Hematopoietic multipotent progenitor cell treated with erythropoietin and hydrocortisone succinate and interleukin-3 and kit ligand, for 15 days (in vitro differentiated cells): ENCODE results near the gene NABP2.

Source experiments
- DNase-seq: peaks from one replicate; pipeline ENCODE4 v3.0.0-alpha.2; 2015; ENCODE audit warnings: low spot score

NABP2 gene

DNA sequence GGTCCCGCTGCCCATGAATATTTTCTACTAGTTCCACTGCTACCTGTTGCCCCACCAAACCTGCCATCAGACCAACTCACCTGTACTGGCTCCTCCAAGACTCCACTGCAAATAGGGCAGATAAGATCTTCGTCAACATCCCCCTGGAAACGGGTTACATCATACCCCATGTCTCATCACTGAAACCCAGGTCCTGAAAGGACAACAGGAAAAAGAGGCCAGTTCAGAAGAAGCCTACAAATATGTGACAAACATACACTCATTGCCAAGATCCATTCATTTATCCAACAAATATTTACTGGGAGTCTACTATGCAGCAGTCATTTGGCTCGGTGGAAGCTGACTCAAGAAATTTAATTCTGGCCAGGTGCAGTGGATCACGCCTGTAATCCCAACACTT, 10.3 kb upstream of the NABP2 start:
- no peak for DNase-seq

DNA sequence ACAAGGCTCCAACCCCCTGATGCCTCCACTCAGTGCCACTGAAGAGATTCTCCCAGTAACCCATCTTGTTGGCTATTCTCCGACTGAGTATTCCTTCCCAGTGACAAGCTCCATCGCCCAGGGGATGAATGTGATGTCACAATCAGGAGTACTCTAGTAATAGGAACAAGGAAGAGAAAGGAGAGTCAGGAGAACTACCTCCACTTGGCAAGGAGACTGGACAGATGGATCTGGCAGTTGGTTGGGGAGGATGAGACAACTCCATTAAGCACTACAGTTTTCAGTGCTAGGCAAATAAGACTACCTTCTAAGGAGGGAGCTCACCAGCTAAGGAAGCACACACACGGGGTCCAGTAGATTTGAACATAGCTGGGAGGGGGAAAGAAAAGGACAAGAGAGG, 7.7 kb upstream of the NABP2 start:
- DNase-seq: no peak

DNA sequence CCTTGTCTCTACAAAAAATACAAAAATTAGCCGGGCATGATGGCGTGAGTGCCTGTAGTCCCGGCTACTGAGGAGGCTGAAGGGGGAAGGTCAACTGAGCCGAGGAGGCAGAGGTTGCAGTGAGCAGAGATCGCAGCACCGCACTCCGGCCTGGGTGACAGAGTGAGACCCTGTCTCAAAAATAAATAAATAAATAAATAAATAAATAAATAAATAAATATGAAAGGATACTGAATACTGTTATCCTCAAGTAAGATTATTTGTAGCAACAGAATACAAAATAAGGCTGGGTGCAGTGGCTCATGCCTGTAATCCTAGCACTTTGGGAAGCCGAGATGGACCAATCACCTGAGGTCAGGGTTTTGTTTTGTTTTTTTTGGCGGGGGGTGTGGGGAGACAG, 4.3 kb upstream of the NABP2 start:
- no peak for DNase-seq

DNA sequence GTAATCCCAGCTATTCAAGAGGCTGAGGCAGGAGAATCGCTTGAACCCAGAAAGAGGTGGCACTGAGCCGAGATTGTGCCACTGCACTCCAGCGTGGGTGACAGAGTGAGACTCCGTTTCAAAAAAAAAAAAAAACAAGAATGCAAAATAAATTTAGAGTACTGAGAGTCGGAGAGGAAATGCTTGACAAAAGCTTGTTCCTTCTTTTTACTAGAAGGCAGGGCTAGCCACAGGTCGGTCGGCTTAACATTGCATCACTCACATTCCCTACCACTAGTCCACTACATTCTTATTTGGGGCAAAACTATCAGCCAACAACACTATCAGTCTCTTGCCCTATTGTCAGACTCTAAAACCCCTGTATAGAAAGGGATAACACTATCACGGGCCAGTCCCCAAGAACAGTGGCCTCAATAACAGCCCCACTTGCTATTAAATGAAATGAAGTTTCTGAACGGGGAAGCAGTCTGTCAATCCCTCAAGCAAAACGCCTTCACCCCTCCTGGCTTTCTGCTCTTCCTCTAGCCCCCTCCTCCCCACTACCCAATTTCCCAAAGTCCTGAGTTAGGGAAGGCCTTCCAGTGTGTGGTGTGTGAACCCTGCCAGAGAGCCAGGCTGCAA, 3.4 kb upstream of the NABP2 start:
- DNase-seq: peak; percentile 21

DNA sequence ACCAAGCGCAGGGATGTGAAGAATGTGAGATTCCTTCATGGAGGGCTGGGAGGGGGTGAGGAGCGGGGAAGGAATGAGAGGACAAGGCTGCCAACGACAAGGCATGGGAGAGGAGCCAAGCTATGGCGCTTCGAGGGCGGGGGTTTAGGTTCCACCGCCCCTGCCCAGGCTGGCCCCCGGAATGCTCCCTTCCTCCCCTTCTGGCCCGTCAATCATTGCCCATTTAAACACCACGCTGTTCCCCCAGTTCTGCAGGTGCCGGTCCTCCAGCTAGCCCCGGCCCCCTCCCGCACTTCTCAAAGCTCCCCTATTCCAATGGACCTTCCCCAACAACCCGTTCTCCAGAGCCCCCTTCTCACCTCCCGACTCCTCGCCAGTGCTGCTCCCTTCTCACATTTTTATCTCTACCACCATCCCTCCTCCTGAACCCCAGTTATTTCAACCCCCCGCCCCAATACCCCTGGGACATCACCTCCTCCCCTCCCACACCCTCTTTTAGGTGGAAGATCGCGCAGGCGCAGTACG, 2.8 kb upstream of the NABP2 start:
- DNase-seq: peak; percentile 21

DNA sequence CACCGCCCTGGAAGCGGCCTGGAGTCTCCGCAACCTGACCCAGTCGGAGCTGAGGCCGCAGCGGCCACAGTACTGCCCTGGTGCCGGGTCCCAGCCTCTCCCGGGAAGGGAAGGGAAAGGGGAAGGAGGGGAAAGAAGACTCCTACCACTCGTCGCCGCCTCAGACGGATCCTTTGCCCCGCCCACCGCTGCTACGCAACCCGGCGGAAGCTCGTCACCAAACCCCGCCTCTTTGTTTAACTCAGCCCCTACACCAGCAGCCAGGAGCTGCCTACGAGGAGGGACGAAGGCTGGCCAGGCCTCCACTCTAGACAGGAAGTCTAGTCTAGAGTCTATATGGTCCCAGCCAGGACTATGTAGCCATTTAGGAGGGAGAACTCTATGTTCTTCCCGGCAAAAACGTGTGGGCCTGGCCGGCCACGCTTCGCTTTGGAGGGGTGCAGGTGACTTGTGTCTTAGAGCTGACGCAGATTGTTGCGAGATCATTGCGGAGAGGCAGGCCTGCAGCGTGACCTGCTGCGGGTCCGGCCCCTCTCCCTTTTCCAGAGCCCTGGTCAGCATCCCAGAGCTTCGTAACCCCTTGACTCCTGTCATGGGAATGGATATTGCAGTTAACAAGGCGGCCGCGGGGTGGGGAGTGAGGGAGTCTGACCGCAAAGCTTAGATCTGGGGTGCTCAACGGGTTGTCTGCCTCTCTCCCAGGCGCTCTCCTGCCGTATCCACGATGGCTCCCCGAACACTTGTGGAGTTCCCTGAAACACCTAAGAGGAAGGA, 2.2 kb upstream of the NABP2 start, which contains the start of gene RNF41:
Gene RNF41 (minus strand): TSS at position 166 of the 774 bp plus-strand sequence. CDS start 7,875 bp downstream, outside the sequence.
- peak; percentile 96 for DNase-seq

DNA sequence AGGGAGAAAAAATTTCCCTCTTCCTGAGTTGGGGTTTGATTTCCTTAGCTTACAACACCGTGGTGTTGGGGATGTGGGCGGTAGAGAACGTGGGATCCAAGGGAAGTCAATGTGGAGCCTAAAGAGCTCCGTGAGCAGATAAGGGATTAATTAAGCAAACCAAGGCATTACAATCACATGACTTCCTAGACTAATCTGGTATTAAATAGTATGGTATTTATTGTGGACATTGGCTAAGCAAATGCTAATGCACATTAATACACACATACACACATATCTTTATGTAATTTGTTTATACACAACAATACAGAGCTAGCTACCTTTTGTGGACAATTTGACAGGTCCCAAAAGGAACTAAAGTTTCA, 1.6 kb upstream of the NABP2 start:
- DNase-seq: no peak

DNA sequence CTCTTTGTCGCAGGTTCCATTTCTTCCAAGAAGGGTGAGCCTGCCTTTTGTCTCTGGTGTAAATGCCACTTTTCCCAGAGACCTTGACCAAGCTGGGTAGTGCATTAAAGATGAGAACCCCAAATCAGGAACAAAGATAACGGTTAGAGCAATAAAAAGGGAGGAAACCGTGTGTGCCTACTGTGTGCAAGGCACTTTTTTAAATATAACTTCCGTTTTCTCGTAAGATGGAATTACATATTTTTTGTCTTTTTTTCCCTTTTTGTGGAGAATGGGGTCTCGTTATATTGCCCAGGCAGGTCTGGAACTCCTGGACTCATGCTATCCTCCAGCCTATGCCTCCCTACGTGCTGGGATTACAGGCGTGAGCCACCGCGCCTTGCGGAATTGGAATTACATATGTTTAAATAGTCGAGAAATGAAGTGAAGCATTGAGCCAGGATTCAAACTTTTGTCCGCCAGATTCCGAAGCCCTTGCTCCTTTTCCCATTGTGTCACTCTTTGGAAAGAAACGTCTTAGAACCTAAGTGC, 506 bp upstream of the NABP2 start:
- no peak for DNase-seq

DNA sequence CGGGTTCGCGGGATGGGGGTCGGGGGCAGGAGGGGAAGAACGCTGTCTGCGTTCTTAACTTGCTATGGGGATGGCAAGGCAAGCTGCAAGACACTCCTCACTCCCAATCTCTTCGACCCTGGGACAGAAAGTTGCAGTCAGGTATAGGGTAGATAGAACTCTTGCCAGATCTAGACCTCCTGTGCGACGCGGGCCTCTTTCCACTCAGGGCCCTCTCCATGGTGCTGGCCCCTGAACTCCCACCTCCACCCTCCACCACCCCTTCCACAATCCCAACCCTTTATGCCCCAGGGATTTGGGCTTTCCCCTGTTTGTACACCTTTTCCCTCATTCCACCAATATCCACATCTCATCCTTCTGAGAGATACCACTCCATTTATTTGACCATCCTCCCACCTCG, 812 bp downstream of the NABP2 start:
- no peak for DNase-seq

DNA sequence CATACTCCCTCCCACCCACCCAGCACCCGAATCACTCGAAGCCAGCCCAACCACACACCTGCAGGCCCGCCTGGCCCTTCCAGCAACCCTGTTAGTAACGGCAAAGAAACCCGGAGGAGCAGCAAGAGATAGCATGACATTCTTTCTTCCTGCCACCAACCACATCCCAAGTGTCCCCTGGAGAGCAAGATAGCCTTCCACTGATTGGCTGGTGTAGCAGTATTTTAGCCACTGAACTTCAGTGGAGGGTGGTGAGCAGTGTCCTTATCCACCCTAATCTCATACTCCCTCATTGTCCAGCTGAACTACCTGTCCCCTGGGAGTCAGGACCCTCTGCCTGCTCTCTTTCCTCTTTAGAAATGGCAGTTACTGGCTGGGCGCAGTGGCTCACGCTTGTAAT, 4.9 kb downstream of the NABP2 start:
- no peak for DNase-seq

DNA sequence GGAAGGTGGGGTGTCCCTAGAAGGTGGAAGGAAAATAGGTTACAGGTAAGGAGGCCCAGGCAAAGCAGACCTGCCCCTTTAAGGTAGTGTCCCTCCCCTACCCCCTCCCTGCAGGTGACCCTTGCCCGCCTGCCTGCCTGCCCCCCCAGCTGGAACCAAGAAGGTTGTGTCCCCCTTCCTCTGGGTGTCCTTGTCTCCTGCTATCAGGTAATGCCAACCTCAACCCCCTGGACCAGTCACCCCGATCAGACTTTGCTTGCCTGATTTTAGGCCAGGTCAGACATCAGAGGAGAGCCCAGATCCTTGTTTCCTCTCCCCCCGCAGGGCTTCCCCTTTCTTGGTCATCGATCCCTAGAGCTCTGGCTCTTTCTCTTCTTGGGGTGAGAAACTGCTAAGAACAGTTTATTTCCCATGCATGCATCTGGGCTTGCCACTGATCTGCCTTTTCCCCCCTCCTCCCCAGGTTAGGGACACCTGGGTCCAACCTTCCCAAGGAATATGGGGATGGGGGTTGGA, 5.8 kb downstream of the NABP2 start, which contains the start of gene SLC39A5:
Gene SLC39A5 (plus strand): TSS at position 136 of the 516 bp plus-strand sequence. CDS start 1,224 bp downstream, outside the sequence.
- no peak for DNase-seq

DNA sequence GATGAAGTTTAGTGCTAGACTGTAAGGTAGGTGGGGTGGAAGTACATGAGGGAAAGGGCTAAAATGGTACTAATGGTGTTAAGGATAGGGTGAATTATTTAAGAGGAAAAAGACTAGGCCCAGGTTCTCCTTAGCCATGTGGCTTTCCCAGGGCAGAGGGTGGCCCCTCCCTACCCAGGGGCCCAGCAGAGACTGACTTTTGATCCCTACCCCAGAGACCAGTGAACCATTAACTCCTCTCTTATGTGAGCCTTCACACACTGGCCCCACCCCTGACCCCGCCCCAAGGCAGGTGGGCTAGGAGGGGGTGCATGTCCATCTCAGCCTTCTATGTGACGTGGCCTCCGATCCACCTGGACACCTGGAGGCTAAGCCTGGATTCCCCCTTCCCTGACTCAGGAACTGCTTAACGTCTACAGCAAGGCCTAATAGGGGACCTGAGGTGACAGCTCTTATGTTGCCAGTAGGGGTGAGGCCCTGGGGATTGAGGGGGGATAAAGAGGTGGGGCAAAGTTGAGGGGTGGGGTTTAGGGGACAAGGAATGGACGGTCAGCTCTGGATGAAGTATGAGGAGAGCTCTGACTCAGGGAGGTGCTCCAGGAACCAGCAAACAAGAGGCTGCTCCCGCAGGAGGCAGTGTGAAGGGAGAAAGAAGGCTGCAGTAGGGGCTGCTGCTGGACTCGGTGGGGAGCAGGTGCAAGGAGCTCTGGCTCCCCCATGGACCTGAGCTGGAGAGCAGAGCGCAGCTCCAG, 6.5 kb downstream of the NABP2 start:
- DNase-seq: no peak

DNA sequence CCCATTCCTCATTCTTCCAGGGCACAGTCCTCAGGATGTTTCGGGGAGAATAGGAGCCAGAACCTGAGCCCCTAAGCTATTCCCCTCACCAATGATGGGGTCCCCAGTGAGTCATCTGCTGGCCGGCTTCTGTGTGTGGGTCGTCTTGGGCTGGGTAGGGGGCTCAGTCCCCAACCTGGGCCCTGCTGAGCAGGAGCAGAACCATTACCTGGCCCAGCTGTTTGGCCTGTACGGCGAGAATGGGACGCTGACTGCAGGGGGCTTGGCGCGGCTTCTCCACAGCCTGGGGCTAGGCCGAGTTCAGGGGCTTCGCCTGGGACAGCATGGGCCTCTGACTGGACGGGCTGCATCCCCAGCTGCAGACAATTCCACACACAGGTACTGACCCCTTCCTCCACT, 7.0 kb downstream of the NABP2 start:
- DNase-seq: no peak

DNA sequence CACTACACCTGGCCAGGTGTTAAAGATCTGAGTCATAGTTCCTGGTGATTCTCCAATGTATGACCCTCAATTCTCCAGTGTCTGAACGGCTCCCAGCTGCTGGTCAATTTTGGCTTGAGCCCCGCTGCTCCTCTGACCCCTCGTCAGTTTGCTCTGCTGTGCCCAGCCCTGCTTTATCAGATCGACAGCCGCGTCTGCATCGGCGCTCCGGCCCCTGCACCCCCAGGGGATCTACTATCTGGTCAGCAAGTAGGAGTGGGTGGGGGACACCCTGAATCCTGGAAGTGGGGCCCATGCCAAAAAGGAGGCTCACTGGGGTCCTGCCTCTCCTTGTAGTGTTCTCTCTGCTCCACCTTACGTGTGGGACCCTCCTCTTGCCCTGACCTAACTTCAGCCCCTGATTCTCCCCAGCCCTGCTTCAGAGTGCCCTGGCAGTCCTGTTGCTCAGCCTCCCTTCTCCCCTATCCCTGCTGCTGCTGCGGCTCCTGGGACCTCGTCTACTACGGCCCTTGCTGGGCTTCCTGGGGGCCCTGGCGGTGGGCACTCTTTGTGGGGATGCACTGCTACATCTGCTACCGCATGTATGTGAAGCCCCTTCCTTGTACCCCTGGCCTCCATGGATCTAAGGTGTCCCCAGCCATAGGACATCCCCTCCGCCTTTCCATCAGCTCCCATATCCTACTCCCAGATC, 10.7 kb downstream of the NABP2 start:
- no peak for DNase-seq

DNA sequence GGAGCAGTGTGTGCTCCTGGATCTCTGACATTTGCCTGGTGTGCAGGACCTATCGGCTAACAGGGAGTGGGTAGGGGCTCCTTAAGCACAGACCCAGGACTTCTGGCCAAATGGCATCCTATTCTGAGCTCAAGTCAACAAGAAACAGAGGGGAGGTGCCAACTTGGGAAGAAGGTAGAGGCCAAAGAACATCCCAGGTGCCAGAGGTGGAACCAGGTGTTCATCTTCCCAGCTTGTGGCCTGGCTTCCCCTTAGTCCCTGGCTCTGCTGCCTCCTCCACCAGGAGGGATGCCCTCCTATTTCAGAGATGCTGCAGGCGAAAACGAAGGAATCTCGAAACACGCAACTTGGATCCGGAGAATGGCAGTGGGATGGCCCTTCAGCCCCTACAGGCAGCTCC, 11.9 kb downstream of the NABP2 start:
- no peak for DNase-seq

DNA sequence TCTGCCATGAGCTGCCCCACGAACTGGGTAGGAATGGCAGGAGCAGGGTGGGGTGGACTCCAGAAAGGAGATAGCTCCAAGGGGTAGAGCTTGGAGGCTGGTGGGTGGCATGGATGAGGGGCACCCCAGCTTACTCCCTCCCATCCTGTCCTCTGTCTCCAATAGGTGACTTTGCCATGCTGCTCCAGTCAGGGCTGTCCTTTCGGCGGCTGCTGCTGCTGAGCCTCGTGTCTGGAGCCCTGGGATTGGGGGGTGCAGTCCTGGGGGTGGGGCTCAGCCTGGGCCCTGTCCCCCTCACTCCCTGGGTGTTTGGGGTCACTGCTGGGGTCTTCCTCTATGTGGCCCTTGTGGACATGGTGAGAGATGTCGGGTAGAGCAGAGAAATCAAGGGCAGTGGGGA, 12.8 kb downstream of the NABP2 start:
- no peak for DNase-seq

DNA sequence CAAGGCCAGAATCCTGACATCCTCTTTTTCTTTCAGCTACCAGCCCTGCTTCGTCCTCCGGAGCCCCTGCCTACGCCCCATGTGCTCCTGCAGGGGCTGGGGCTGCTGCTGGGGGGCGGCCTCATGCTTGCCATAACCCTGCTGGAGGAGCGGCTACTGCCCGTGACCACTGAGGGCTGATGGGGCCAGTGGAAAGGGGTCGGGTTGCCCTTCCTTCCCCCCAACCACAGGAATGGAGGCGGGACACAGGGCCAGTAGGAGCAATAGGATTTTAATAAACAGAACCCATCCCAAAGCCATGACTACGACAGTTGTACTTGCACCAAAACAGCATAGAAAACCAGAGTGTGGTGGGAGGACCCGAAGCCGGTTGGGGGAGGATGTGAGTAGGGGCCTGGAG, 13.4 kb downstream of the NABP2 start:
- no peak for DNase-seq

DNA sequence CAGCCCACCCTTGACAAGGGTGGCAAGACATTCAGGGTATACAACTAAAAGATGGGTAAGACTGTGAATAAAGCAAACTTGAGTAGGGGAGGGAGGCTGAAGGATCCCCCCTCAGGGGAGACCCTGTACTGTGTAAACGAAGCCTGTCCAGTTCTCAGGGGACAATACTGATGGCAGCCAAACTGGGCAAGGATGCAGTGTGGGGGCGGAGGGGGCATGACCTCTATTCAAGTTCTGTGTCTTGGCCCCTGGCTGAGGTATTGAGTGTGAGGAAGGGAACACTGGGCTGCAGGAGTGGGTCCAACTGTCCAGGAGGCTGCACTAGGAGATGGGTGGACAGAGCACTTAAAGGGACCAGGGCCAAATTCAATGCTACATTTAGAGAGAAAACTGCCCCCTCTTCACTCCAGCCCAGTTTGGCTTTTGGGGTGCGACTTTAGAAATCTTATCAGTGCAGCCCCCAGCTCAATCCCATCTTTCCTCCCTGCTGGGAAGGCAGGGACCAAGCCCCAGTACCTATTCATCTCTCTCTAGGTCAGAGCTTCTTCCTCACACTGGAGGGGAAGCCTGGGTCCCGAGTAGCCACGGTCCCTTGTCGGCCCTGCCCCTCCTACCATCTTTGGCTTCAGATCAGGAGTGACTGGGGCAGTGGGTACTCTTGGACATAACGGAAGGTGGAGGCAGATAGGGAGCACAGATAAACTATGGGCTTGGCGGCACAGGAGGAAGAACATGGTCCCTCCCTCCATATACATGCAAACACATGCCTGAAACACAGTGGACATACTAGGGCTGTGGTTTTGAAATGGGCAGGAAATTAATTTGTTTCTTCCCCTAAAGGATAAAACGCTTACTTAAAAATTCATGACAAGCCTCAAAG, 17.5 kb downstream of the NABP2 start:
- no peak for DNase-seq

DNA sequence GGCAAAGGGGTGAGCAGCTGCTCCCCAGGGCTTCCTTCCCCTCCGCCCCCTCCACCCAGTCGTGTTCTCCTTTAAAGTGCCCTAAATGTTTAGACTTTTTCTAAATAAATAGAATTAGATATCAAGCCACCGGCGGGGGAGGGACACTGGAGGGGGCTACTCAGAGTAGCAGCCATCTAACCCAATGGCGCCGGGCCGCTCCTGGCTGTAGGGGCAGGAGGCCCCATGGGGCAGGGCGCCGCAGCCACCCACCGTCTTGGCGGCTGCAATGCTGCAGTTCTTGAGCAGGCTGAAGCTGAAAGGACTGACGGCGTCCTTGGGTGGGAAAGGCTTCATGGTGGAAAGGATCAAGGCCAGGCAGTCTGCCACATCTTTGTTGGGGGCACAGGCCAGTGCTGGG, 18.8 kb downstream of the NABP2 start:
- no peak for DNase-seq

DNA sequence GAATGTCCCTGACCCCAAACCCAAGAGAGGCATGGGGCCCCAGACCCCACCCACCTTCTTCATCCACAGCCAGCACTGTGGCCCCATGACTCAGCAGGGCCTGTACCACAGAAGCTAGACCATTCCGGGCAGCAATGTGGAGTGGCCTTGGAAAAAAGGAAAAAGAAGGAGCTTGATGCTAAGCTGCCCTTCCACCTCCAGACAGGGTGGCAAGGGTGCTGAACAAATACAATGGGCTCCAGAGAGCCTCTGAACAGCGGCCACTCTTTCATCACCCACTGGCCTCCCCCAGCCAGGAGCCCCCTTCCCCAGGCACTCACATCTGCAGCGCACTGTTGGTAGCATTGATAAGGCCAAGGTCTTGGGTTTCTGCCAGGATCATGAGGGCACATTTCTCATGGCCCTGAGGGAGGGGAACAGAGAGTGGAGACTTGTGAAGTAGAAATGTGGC, 19.6 kb downstream of the NABP2 start:
- peak; percentile 88 for DNase-seq

DNA sequence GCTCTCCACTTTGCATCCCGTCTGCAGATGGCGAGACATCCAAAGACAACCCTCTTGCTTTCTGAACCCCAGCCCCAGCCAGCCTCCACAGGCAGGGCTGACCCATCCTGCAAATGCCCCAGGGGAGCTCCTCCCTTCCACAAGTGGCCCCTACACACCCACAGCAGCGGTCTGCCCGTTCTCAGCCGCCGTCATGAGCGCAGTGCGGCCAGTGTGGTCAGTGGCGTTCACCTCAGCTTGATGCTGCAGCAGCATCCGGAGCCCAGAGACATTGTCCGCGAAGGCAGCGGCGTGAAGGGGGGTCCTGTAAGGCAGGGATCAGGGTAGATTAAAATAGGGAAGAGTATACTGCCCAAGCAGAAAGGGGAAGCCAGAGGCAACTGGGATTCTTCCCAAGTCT, 20.4 kb downstream of the NABP2 start:
- no peak for DNase-seq
